NT2/D1 (cell line): Measurements from ENCODE around the gene RIOK3.

ENCODE experiments used
- SUZ12 ChIP-seq: IDR thresholded peaks from 2 replicates; pipeline ENCODE4 v1.6.1; 2011; ENCODE audit not compliant: insufficient read length, insufficient read depth; ENCODE audit errors: extremely low read depth
- YY1 ChIP-seq: IDR thresholded peaks from 2 replicates; pipeline ENCODE4 v1.6.1; 2011; ENCODE audit not compliant: insufficient read length, insufficient read depth
- ZNF274 ChIP-seq: IDR thresholded peaks from 2 replicates; pipeline ENCODE4 v1.6.1; 2011; ENCODE audit warnings: mild to moderate bottlenecking, low read depth, low read length

GRCh38 chr18:23503038-23503962 lies 50.2 kb downstream of the RIOK3 start, which contains the start of gene RMC1:
- TF ChIP-seq ZNF274 (no peak), YY1 (no peak), SUZ12 (no peak)
